Measurements from ENCODE around the gene RNF123.

Gene RNF123

DNA sequence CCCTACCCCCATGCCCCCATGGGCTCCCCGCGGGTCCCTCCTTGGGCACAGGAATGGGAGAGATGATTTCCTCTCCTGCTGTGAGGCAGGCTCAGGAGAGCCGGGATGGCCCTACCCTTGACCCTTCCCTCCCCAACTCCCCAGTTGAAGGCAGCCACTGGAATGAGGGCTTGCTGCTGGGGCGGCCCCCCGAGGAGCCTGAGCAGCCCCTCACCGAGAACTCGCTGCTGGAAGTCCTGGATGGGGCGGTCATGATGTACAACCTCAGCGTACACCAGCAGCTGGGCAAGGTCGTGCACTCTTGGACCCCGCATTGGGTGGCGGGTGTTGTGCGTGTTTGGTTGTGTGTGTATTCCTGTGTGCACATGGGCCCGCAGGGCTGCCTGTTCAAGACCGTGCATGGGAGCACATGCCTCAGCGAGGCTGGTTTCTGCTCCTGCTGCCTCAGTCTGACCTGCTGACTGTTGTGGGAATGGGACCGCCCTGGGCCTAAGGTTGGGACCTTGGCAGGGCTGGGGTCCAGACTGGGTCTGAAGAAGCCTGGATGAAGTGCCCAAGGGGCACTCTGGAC, 16.1 kb downstream of the RNF123 start:
- 95% methylated on average over 17 of the region's 17 CpGs for WGBS
- Histone ChIP-seq H3K27me3 (ENCODE audit: insufficient read depth, low read length) (no peaks in the 10 kb centered on the region), H3K4me1 (ENCODE audit: insufficient read depth, low read length) (no peaks in the 10 kb centered on the region), H3K36me3 (ENCODE audit: insufficient read depth, low read length) (peaks cover 22% of the 10 kb centered on the region; the same call in 1 of the 2 replicates), H3K9ac (ENCODE audit: low read depth, low read length) (no peak overlapping the region), H3K27ac (ENCODE audit: low read depth, low read length) (no peak overlapping the region), H3K9me3 (ENCODE audit: insufficient read depth, low read depth, low read length) (no peaks in the 10 kb centered on the region), H3K4me3 (ENCODE audit: low read length) (no peak overlapping the region)

DNA sequence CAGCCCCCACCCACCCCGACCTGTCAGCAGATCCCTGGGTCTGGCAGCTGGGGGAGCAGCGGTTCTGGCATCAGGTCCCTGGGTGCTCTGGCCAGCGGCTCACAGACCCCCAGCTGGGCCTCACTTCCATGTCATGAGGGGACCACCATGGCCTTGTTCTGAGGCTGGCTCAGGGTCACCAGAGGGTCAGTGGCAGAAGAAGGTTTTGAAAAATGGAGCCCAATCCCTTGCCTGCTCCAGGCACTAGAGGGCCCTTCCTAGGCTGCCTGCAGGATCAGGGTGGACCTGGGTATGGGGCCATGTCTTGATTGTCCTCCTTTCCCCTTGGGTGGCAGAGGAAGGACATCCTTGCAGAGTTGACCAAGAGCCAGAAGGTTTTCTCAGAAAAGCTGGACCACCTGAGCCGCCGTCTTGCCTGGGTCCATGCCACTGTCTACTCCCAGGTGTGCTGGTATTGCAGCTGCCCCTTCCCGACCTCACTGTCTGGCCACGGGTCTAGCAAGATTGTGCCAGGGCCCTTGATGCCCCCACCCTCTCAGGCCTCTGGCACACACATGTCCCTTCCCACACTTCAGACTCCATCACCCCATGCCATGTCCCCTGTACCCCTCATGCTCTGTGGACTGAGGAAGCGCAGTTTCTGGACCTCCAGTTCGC, 17.2 kb downstream of the RNF123 start:
- no peaks in the 10 kb centered on the region for H3K27me3 ChIP-seq (ENCODE audit: insufficient read depth, low read length)
- no peaks in the 10 kb centered on the region for H3K4me1 ChIP-seq (ENCODE audit: insufficient read depth, low read length)
- H3K9me3 ChIP-seq (ENCODE audit: insufficient read depth, low read depth, low read length), result no peaks in the 10 kb centered on the region
- no peak overlapping the region for H3K9ac ChIP-seq (ENCODE audit: low read depth, low read length)
- H3K4me3 ChIP-seq (ENCODE audit: low read length), result no peak overlapping the region
- WGBS, result 92% methylated on average over 9 of the region's 9 CpGs
- peaks cover 22% of the 10 kb centered on the region; the same call in 1 of the 2 replicates for H3K36me3 ChIP-seq (ENCODE audit: insufficient read depth, low read length)
- H3K27ac ChIP-seq (ENCODE audit: low read depth, low read length), result no peak overlapping the region

DNA sequence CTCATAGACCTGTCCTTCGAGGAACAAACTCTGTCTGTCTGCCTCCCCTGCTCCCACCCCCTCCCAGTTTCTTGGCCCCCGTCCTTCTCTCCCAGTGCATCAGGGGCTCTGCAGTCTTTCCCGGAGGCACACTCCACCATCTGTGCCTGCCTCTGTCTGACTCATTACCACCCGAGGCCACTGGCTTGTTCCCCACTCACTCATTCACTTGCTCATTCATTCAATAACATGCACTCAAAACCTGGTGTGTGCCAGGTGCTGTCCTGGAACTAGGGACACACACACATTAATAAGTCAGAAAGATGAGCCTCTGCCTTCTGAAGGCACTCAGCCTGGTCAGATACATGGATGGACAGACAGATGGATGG, 17.7 kb downstream of the RNF123 start:
- Histone ChIP-seq H3K9me3 (ENCODE audit: insufficient read depth, low read depth, low read length) (no peaks in the 10 kb centered on the region), H3K9ac (ENCODE audit: low read depth, low read length) (no peak overlapping the region), H3K27me3 (ENCODE audit: insufficient read depth, low read length) (no peaks in the 10 kb centered on the region), H3K4me1 (ENCODE audit: insufficient read depth, low read length) (no peaks in the 10 kb centered on the region), H3K36me3 (ENCODE audit: insufficient read depth, low read length) (peaks cover 19% of the 10 kb centered on the region; the same call in 1 of the 2 replicates), H3K27ac (ENCODE audit: low read depth, low read length) (no peak overlapping the region), H3K4me3 (ENCODE audit: low read length) (no peak overlapping the region)
- WGBS, result 87% methylated on average over 4 of the region's 4 CpGs

DNA sequence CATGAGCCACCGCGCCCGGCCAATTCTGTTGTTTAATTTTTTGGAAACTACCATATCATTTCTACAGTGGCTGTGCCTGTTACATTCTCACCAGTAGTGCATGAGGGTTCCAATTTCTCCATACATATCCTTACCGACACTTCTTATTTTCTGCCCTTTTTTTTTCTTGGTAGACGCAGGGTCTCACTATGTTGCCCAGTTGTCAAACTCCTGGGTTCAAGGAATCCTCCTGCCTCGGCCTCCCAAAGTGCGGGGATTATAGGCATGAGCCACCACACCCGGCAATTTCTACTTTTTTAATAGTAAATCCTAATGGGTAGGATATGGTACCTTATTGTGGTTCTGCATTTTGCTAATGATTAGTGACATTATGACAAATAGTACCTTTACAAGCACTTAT, 20.5 kb downstream of the RNF123 start:
- 0 out of 2 replicates have a peak, but pooled peaks cover 11% of the 10 kb centered on the region for H3K36me3 ChIP-seq (ENCODE audit: insufficient read depth, low read length)
- H3K27ac ChIP-seq (ENCODE audit: low read depth, low read length), result no peak overlapping the region
- no peaks in the 10 kb centered on the region for H3K4me1 ChIP-seq (ENCODE audit: insufficient read depth, low read length)
- no peak overlapping the region for H3K4me3 ChIP-seq (ENCODE audit: low read length)
- no peak overlapping the region for H3K9ac ChIP-seq (ENCODE audit: low read depth, low read length)
- no peaks in the 10 kb centered on the region for H3K9me3 ChIP-seq (ENCODE audit: insufficient read depth, low read depth, low read length)
- WGBS, result 91% methylated on average over 8 of the region's 8 CpGs
- no peaks in the 10 kb centered on the region for H3K27me3 ChIP-seq (ENCODE audit: insufficient read depth, low read length)

- Histone ChIP-seq H3K4me3 (ENCODE audit: low read length) (no peak overlapping the region), H3K27ac (ENCODE audit: low read depth, low read length) (no peak overlapping the region), H3K36me3 (ENCODE audit: insufficient read depth, low read length) (peaks cover 10% of the 10 kb centered on the region; the same call in 1 of the 2 replicates), H3K4me1 (ENCODE audit: insufficient read depth, low read length) (no peaks in the 10 kb centered on the region), H3K9ac (ENCODE audit: low read depth, low read length) (no peak overlapping the region), H3K27me3 (ENCODE audit: insufficient read depth, low read length) (no peaks in the 10 kb centered on the region), H3K9me3 (ENCODE audit: insufficient read depth, low read depth, low read length) (no peaks in the 10 kb centered on the region)
- 94% methylated on average over 5 of the region's 5 CpGs for WGBS
Measured at GRCh38 chr3:49711489-49711888, 22.1 kb downstream of the RNF123 start.

GRCh38 chr3:49712166-49712565, 22.8 kb downstream of the RNF123 start:
- Histone ChIP-seq H3K27ac (ENCODE audit: low read depth, low read length) (no peak overlapping the region), H3K4me1 (ENCODE audit: insufficient read depth, low read length) (no peaks in the 10 kb centered on the region), H3K9me3 (ENCODE audit: insufficient read depth, low read depth, low read length) (no peaks in the 10 kb centered on the region), H3K4me3 (ENCODE audit: low read length) (no peak overlapping the region), H3K27me3 (ENCODE audit: insufficient read depth, low read length) (no peaks in the 10 kb centered on the region), H3K9ac (ENCODE audit: low read depth, low read length) (no peak overlapping the region), H3K36me3 (ENCODE audit: insufficient read depth, low read length) (peaks cover 6% of the 10 kb centered on the region; the same call in 1 of the 2 replicates)
- WGBS, result 94% methylated on average over 11 of the region's 11 CpGs

DNA sequence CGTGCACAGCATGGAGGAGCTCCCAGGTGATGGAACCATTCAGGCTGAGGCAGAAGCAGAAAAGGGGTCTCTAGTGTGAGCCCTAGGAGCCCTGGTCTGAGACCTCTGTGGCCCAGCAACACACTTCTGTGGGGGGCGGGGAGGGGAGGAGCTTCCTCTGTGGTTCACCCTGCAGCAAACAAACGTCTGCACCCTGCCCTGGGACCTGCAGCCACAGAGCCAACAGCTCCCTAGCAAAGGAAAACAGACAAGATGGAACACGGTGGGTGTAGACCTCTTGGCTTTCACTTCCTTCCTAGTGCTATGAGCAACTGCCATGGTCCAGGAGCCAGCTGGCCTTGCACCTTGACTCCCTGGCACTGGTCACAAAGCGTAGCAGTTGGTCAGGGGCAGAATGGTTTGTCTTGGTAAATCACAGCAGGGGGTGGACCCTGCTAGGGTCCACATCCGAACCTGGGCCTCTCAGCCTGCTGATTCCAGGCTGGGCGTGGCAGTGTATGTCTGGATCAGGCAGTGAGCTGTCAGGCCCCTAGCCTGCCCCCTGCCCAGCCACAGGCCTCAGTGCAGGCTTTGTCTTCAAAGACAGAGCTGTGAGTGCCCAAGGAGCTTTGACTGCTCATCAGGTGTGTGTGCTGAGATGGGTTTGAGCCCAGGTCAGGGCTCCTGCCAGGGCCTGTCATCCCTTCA, 23.4 kb downstream of the RNF123 start:
- WGBS, result 82% methylated on average over 7 of the region's 7 CpGs
- Histone ChIP-seq H3K36me3 (ENCODE audit: insufficient read depth, low read length) (peaks cover 6% of the 10 kb centered on the region; the same call in 1 of the 2 replicates), H3K27me3 (ENCODE audit: insufficient read depth, low read length) (no peaks in the 10 kb centered on the region), H3K9me3 (ENCODE audit: insufficient read depth, low read depth, low read length) (no peaks in the 10 kb centered on the region), H3K4me3 (ENCODE audit: low read length) (no peak overlapping the region), H3K4me1 (ENCODE audit: insufficient read depth, low read length) (no peaks in the 10 kb centered on the region), H3K9ac (ENCODE audit: low read depth, low read length) (no peak overlapping the region), H3K27ac (ENCODE audit: low read depth, low read length) (no peak overlapping the region)

DNA sequence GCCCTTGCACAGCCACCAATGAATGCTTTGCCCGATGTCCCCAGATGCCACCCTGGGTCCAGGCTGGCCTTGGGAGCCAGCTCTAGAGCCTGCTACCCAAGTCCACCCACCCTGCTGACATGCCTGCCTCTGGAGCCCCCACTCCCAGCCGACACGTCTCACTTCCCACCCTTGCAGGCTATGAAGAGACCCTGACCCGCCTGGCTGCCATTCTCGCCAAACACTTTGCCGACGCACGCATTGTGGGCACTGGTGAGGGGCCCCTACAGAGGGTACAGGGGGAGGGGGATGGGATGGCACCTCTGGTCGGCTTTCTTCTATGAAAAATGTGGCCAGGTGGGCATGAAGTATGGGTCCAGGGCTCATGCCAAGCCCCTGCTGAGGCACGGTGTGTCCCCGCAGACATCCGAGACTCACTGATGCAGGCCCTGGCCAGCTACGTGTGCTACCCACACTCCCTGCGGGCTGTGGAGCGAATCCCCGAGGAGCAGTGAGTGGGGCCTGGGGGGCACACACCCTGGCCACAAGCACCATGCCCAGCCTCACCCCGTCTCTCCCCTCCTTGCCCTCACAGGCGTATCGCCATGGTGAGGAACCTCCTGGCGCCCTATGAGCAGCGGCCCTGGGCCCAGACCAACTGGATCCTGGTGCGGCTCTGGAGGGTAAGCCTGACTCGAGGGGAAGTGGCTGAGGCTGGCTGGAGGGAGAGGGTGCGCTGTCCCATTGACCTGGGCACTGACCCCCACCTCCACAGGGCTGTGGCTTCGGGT, 24.2 kb downstream of the RNF123 start:
- H3K9ac ChIP-seq (ENCODE audit: low read depth, low read length), result no peak overlapping the region

DNA sequence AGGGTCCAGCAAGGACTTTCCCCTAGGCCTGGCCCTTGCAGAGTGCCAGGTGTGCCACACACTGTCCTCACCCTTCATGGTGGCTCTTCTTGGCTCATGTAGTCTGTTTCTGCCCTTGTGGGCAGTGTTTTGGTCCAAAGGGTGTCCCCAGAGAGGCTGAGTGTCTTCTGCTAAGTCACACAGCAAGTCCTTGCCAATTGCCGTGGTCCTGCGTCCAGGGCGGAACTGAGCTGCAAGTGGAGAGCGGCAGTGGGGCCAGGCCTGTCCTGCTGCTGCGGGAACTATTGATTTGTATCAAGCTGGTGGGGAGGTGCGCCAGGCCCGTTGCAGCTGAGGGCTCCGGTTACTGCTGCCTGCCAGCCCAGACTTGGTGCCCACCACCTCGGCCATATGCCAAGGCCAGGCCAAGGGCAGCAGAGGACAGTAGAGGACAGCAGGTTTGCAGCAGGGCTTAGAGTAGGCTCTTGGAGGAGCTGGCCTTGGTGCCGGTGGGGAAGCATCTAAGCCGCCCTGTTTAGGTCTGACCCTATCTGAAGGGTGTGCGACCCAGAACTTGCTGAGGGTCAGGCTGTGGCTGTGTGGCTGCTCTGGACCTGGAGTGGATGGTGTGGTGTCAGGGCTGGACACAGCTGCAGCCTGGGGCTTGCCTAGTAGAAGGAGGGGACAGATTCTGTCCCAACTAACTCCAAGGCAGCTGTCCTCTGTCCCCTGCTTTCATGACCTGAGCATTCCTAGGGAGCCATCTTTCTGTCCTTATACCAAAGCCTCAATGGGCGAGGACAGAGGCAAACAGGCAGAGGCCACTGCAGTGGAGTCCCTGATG, 25.6 kb downstream of the RNF123 start:
- Histone ChIP-seq H3K36me3 (ENCODE audit: insufficient read depth, low read length) (peaks cover 6% of the 10 kb centered on the region; the same call in 1 of the 2 replicates), H3K27me3 (ENCODE audit: insufficient read depth, low read length) (no peaks in the 10 kb centered on the region), H3K4me1 (ENCODE audit: insufficient read depth, low read length) (0 out of 2 replicates have a peak, but pooled peaks cover 6% of the 10 kb centered on the region), H3K4me3 (ENCODE audit: low read length) (no peak overlapping the region), H3K9me3 (ENCODE audit: insufficient read depth, low read depth, low read length) (no peaks in the 10 kb centered on the region), H3K27ac (ENCODE audit: low read depth, low read length) (no peak overlapping the region), H3K9ac (ENCODE audit: low read depth, low read length) (no peak overlapping the region)
- WGBS, result 91% methylated on average over 13 of the region's 13 CpGs

More for the DNA sequence above, 24.2 kb downstream of the RNF123 start:
- H3K27me3 ChIP-seq (ENCODE audit: insufficient read depth, low read length), result no peaks in the 10 kb centered on the region
- WGBS, result 94% methylated on average over 25 of the region's 25 CpGs
- H3K36me3 ChIP-seq (ENCODE audit: insufficient read depth, low read length), result peaks cover 6% of the 10 kb centered on the region; the same call in 1 of the 2 replicates
- no peak overlapping the region for H3K4me3 ChIP-seq (ENCODE audit: low read length)
- no peak overlapping the region for H3K27ac ChIP-seq (ENCODE audit: low read depth, low read length)
- H3K9me3 ChIP-seq (ENCODE audit: insufficient read depth, low read depth, low read length), result no peaks in the 10 kb centered on the region
- 0 out of 2 replicates have a peak, but pooled peaks cover 2% of the 10 kb centered on the region for H3K4me1 ChIP-seq (ENCODE audit: insufficient read depth, low read length)

DNA sequence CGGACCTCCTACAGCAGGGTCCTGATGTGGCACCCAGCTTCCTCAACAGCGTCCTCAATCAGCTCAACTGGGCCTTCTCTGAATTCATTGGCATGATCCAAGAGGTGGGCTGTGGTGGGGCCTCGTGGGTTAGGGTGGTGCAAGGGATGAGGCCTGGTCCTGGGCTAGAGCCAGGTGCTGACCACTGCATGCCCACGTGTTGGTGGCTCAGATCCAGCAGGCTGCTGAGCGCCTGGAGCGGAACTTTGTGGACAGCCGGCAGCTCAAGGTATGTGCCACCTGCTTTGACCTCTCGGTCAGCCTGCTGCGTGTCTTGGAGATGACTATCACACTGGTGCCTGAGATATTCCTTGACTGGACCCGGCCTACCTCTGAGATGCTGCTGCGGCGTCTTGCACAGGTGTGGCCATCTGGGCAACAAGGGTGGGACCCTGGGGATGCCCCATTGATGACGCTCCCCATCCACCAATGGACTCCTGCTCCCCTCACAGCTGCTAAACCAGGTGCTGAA, 26.3 kb downstream of the RNF123 start:
- H3K4me1 ChIP-seq (ENCODE audit: insufficient read depth, low read length), result 0 out of 2 replicates have a peak, but pooled peaks cover 6% of the 10 kb centered on the region
- no peak overlapping the region for H3K9ac ChIP-seq (ENCODE audit: low read depth, low read length)
- H3K4me3 ChIP-seq (ENCODE audit: low read length), result no peak overlapping the region
- no peaks in the 10 kb centered on the region for H3K27me3 ChIP-seq (ENCODE audit: insufficient read depth, low read length)
- no peak overlapping the region for H3K27ac ChIP-seq (ENCODE audit: low read depth, low read length)
- 93% methylated on average over 13 of the region's 13 CpGs for WGBS
- peaks cover 6% of the 10 kb centered on the region; the same call in 1 of the 2 replicates for H3K36me3 ChIP-seq (ENCODE audit: insufficient read depth, low read length)
- no peaks in the 10 kb centered on the region for H3K9me3 ChIP-seq (ENCODE audit: insufficient read depth, low read depth, low read length)
